HG02763 (cell line): Measurements from ENCODE around the gene XPR1.

ENCODE experiments used
- ATAC-seq: cut with Tn5 transposase; IDR thresholded peaks from one replicate; pipeline ENCODE4 v1.9.1; 2021; ENCODE audit warnings: mild to moderate bottlenecking, moderate library complexity; ENCODE audit not compliant: unreplicated experiment

The XPR1 gene

GRCh38 chr1:180925471-180926051 is 293.7 kb downstream of the XPR1 start:
- no peak for ATAC-seq

DNA sequence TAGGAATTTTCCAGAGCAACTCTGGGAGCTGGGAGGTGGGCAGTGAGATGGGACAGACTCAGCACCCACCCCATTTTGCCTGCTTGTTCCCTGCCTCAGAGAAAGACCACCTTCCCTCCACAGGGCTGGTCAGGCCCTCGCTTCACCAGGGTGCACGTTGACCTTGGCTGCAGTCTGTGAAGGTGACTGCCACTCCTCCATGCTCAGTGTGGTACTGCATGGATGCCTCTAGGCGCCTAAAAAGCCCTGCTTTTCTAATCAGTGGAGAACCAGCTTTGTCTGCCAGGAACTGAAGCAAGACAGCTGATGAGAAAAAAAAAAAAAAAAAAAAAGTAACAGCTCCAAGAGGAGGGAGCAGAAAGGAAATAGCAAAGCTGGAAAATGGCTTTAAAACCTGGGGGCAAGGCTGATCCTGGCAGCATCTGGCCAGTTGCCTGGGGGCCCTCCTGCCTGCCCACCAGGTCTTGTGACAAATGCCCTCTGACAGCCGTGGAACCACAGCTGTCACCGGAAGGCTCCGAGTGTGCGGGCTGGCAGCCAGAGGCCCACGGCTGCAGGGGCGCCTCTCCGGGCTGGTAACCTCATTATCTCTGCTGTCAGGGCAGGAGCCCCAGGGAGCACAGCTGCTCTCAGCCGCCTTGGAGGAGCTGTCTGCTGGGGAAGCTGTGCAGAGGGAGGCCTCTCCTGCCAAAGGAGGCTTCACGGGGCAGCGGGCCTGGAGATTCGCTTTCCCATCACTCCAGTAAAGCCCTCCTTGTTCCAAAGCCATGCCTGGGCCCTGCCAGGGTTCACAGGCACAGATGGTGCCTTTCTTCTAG is 294.6 kb downstream of the XPR1 start:
- ATAC-seq, result peak; percentile 59

DNA sequence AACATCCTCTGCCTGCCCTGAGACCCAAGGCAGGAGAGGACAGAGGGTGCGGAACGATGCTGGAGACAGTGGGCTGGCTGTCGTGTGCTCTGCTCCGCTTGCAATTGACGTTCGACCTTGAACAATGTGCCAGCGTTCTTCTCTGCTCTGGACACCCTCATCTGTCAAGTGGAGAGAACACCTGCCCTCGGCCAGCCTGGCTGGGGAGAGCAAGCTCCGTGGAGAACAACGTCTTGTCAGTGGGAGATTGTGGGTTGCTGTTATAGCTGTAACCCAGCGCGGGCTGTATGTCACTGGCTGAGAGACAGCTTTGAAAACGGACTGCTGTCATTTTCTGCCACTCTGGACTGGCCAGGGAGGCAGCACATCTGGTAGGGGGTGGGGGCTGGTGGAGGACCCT is 295.5 kb downstream of the XPR1 start:
- no peak for ATAC-seq

DNA sequence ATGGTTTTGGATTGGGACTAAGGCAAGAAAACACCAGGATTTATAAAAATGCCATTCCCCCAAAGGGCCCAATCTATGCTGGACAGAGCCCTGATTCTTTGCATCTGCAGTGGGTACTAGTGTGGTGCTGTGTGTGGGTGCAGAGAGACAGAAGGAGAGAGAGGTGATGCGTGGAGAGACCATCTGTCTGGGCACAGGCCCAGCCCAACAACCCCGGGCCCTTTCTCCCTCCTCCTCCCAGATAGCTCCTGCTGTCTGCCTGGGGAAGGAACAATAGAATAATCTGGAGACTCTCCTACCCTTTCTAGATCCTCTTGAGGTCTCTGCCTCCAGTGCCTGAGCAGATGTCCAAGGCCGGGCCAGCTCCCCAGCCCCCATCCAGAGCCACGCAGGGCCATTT is 296.0 kb downstream of the XPR1 start:
- no peak for ATAC-seq

DNA sequence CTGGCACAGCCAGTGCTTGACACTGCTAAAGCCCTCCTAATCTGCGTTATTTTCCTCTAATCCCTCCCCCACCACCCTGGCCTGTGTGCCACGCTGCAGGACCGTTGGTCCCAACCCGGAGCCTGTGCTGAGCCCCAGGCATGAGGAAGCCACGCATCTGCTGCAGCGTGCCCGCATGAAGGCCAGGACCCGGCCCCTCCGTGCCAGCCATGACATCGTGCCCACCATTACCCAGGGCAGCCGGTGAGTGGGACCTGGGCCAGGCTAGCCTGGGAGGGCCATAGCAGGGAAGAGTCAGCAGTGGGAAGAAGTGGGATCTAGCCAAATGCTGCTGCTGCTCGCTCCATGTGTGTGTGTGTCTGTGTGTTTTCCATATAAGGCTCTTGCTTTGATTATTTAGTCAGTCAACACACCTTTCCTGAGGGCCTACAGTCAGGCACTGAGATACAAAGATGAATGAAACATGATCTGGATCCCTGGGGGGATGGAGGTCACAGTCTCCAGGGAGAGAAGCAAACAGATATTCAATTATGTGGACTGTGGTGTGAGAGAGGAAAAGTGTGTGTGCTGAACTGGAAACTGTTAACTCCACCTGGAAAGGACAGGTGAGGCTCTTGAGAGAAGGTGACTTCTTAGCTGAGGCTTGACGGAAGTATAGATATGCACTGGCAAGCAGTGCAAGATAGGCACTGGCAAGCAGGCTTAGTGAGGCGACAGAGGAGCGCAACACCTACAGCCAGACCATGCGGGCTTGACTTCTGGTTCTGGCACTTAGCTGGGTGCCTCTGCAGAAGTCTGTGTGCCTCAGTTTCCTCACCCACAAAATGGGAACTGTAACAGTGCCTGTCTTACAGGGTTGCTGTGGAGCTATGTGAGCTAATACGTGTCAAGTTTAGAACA is 296.8 kb downstream of the XPR1 start:
- no peak for ATAC-seq

DNA sequence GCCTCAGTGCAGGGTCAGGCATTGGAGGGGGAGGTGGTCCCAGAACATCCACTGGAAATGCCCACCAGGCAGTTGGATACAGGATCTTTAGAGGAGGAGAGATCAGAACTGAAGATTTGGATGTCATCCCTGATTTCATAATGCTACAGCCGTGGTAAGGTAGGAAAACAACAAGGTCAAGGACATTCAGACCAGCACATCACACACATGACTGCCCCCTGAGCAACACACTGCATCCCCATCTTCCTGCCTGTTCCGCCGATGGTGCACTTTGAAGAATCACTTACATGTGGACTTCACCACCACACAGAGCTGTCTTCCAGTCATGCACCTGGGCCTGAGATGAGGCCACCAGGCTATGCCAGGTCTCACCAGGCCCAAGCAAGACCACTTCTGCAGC is 297.6 kb downstream of the XPR1 start:
- ATAC-seq, result no peak

DNA sequence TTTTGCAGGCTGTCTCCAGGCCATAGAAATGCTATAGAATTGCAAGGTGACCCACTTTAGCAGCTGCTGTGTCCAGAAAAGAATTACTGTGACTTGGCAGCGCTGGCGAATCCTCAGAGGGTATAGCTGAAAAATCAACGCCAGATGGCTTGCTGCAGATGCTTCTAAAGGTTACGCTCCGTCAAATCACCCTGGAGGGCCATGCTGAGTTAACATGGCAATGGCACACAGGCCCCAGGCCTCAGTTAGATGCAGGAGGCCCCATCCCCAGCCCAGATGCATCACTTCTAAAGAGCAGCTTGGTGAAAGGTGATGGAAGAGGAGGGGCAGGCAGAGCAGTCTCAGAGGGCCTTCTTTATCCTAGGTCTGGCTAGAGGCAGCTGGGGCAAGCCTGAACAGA is 298.9 kb downstream of the XPR1 start:
- no peak for ATAC-seq

DNA sequence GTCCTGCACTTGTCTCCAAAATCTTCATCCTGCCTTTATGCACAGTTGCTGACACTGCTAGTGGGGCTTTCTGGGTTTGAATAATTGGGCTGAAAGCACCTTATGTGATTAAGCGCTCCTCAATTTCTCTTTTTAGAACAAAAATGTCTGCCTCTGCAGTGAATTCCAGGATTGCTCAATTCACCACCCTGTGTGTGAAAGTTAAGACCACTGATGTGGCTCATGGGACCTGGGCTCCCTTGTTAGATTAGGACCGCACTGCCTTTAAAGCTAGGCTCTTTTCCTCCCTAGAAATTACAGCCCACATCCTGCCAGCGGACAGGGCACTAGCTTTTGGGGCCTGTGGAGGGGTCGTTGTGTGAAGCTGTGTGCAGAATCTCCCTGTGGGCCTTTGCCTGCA is 299.7 kb downstream of the XPR1 start:
- no peak for ATAC-seq

DNA sequence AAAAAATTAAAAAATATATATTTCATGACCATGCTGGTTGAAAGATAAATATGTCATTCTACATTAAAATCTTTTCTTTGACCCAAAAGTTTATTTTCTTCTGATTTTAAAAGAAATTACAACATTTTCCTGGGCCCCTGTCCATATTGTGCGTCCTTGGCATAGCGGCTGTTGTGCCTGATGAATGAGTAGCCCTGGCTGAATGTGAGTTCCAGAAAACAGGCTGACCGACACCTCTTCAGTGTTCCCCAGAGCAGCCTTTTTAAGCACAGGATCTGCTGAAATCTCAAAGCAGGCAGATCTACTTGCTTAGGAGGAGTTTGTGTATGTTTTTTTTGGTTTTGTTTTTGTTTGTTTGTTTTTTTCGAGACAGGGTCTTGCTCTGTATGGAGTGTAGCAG is 300.6 kb downstream of the XPR1 start:
- ATAC-seq, result no peak

DNA sequence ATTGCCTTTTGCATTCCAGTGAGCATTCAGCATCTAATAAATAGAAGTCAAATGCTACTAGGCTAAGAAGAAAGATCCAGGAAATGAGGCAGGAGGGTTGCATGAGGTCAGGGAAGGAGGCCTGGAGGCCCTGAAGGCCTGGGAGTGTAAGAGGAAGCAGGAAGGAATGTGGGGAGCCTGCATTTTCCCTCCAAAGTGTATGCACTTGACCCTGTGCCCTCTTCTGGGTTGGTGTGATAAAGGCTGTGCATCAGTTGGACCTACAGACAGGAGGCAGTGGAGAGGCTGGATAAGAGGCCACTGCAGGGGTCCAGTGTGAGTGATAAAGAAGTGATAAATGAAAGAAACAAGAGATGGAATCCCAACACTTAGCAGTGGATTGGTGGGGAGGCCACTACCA is 301.3 kb downstream of the XPR1 start:
- ATAC-seq, result no peak

DNA sequence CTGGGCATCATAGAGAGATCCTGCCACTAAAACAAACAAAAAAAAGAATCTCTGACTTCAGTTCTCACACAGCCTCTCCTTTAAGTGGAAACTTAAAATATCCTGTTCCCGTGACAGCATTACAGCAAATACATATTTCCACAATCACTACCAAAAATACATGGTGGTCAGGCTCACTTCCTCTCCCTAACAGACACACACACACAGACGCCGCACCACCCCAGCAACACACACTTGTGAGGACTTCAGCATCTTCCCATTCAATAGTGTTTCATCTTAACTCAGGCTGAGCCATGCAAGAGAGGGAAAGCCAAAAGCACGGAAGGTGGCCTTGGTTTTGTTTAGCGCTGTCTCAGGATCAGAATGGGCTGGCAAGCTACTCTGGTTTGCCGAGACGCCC is 302.7 kb downstream of the XPR1 start:
- no peak for ATAC-seq

- ATAC-seq, result peak; percentile 62
These were observed 303.7 kb downstream of the XPR1 start for GRCh38 chr1:180935326-180936109.

- no peak for ATAC-seq
These were observed 304.5 kb downstream of the XPR1 start for GRCh38 chr1:180936110-180937011.

GRCh38 chr1:180937012-180937372 is 305.2 kb downstream of the XPR1 start:
- ATAC-seq, result no peak

DNA sequence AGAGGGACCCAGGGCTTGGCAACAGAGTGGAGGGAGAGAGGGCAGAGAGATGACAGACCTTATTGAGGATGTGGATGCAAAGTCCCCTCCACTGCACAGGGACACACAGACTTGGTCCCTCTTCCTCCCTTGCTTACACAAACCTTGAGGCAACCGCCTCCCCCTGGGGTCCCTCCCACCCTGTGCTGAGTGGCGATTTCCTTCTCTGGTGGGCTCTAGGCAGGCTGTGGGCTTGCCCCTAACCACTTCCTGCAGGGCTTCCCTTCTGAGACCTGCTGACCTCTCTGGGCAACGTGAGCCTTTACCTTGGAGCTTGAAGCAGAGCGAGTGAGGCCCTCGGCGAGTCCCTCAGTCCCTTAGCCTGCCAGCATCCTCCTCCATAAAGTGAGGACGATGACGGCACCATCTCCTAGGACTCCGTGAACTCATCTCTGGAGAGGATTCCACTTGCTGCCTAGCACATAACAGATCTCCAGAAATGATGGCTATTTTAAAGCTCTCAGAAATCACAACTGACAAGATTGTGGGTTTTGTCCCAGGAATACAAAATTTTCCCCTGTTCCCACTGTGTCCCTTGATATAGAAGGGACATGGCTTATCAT is 305.9 kb downstream of the XPR1 start:
- no peak for ATAC-seq

DNA sequence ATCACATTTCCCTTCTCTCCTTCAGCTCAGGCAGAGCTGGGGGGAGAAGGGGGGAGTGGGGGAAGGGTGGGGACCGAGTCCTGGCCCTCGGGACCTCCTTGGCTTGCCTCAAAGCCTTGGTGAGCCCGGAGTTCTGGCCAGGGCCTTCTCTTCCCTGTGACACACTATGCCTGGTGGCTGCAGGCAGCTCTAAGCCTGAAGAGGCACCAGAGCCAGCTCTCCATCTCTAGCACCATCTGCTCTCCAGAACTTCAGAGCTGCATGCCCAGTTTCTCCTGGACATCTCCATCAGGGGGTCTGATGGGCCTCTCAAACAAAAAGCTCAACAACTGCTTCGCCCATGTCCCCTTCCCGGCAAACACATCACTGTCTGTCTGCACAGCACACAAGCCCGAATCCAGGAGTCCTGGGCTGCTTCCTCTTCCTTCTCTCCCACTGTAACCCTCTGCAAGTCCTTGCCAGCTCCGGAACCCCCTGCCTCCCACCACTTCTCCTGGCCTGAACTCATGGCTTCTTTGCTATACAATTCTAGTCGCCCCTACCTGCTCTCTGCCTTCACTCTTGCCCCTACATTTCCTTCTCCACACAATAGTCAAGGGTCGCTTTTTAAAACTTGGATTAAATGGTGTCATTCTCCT is 307.4 kb downstream of the XPR1 start:
- ATAC-seq, result no peak

DNA sequence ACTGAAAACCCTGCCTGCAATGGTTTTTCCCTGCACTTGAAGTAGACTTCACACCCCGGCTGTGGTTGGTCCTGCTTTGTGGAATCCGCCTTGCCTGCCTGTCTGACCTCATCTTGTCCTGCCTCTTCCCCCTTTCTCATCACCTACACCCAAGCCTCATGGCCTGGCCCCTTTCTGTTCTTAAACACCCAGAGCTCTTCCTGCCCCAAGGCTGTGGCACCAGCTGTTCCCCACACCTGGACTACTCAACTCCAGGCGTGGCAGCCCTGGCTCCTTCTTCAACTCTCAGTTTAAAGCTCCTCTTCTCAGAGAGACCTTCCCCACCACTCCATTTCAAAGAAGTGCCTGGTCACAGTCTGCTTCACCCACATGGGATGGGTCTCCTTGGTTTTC is 307.9 kb downstream of the XPR1 start:
- no peak for ATAC-seq
